ENCODE measurements around the gene ANKIB1. TPM values are rescaled to one million over a fixed set of nuclear protein-coding genes. Genes with fewer than 3 reads are reported as not detected.

The ANKIB1 gene
- total and polyA plus RNA-seq, 9 of the 15 experiments (the other 6 are each of a cell fraction or from before 2014, with no cell fraction given): 5.9 to 25.2 (median 16.1) TPM

- no peak overlapping the region for H3K27ac ChIP-seq (ENCODE audit: extremely low read depth, low read depth, low read length)
- H3K4me1 ChIP-seq (replicated peaks in 1 of 2; ENCODE audit: control insufficient read depth in 2 of 2, insufficient read depth in 2 of 2, low read length in 2 of 2): no peaks in the 10 kb centered on the region
- H3K27me3 ChIP-seq (ENCODE audit: control insufficient read depth in 2 of 2, insufficient read depth in 2 of 2, low read length in 2 of 2): no peaks in the 10 kb centered on the region
- no peak for FAIRE-seq
- no peak for TF ChIP-seq CTCFL (IDR thresholded peaks at IDR 0.05; ENCODE audit: borderline replicate concordance, insufficient read depth, low read depth, low read length, poor library complexity, severe bottlenecking)
- no peak for TF ChIP-seq ZKSCAN1 (IDR thresholded peaks at IDR 0.05; ENCODE audit: low read depth, low read length)
- TF ChIP-seq, protein P1, sequence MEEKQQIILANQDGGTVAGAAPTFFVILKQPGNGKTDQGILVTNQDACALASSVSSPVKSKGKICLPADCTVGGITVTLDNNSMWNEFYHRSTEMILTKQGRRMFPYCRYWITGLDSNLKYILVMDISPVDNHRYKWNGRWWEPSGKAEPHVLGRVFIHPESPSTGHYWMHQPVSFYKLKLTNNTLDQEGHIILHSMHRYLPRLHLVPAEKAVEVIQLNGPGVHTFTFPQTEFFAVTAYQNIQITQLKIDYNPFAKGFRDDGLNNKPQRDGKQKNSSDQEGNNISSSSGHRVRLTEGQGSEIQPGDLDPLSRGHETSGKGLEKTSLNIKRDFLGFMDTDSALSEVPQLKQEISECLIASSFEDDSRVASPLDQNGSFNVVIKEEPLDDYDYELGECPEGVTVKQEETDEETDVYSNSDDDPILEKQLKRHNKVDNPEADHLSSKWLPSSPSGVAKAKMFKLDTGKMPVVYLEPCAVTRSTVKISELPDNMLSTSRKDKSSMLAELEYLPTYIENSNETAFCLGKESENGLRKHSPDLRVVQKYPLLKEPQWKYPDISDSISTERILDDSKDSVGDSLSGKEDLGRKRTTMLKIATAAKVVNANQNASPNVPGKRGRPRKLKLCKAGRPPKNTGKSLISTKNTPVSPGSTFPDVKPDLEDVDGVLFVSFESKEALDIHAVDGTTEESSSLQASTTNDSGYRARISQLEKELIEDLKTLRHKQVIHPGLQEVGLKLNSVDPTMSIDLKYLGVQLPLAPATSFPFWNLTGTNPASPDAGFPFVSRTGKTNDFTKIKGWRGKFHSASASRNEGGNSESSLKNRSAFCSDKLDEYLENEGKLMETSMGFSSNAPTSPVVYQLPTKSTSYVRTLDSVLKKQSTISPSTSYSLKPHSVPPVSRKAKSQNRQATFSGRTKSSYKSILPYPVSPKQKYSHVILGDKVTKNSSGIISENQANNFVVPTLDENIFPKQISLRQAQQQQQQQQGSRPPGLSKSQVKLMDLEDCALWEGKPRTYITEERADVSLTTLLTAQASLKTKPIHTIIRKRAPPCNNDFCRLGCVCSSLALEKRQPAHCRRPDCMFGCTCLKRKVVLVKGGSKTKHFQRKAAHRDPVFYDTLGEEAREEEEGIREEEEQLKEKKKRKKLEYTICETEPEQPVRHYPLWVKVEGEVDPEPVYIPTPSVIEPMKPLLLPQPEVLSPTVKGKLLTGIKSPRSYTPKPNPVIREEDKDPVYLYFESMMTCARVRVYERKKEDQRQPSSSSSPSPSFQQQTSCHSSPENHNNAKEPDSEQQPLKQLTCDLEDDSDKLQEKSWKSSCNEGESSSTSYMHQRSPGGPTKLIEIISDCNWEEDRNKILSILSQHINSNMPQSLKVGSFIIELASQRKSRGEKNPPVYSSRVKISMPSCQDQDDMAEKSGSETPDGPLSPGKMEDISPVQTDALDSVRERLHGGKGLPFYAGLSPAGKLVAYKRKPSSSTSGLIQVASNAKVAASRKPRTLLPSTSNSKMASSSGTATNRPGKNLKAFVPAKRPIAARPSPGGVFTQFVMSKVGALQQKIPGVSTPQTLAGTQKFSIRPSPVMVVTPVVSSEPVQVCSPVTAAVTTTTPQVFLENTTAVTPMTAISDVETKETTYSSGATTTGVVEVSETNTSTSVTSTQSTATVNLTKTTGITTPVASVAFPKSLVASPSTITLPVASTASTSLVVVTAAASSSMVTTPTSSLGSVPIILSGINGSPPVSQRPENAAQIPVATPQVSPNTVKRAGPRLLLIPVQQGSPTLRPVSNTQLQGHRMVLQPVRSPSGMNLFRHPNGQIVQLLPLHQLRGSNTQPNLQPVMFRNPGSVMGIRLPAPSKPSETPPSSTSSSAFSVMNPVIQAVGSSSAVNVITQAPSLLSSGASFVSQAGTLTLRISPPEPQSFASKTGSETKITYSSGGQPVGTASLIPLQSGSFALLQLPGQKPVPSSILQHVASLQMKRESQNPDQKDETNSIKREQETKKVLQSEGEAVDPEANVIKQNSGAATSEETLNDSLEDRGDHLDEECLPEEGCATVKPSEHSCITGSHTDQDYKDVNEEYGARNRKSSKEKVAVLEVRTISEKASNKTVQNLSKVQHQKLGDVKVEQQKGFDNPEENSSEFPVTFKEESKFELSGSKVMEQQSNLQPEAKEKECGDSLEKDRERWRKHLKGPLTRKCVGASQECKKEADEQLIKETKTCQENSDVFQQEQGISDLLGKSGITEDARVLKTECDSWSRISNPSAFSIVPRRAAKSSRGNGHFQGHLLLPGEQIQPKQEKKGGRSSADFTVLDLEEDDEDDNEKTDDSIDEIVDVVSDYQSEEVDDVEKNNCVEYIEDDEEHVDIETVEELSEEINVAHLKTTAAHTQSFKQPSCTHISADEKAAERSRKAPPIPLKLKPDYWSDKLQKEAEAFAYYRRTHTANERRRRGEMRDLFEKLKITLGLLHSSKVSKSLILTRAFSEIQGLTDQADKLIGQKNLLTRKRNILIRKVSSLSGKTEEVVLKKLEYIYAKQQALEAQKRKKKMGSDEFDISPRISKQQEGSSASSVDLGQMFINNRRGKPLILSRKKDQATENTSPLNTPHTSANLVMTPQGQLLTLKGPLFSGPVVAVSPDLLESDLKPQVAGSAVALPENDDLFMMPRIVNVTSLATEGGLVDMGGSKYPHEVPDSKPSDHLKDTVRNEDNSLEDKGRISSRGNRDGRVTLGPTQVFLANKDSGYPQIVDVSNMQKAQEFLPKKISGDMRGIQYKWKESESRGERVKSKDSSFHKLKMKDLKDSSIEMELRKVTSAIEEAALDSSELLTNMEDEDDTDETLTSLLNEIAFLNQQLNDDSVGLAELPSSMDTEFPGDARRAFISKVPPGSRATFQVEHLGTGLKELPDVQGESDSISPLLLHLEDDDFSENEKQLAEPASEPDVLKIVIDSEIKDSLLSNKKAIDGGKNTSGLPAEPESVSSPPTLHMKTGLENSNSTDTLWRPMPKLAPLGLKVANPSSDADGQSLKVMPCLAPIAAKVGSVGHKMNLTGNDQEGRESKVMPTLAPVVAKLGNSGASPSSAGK (IDR thresholded peaks at IDR 0.05): peak; percentile 10; the same call in 1 of the 2 replicates
- no peak for TF ChIP-seq ZNF282 (CRISPR knock-in tag; IDR thresholded peaks at IDR 0.05)
- TF ChIP-seq MBD2 (IDR thresholded peaks at IDR 0.05; ENCODE audit: borderline replicate concordance, low read depth): no peak
- no peak overlapping the region for H2AFZ ChIP-seq (ENCODE audit: low read depth, low read length)
- BruUV-seq (replicated peaks): no TSS peak
- H3K9me1 ChIP-seq (ENCODE audit: control insufficient read depth, insufficient read depth, low read length): no peaks in the 10 kb centered on the region
- in situ Hi-C loops (cut with MboI): no loop called here
- ChIA-PET POLR2A (no interaction called here), CTCF (ENCODE audit: low intra/inter-chr PET ratio) (no interaction called here)
- no peak overlapping the region for H3K9ac ChIP-seq (ENCODE audit: insufficient read depth in 1 of 2, low read depth in 2 of 2, low read length in 2 of 2)
- ATAC-seq: no peak
- H3K9me3 ChIP-seq (replicated peaks; ENCODE audit: control insufficient read depth, insufficient read depth, low read depth, low read length): no peaks in the 10 kb centered on the region
- H3K79me2 ChIP-seq (ENCODE audit: control insufficient read depth, insufficient read depth, low read length): no peaks in the 10 kb centered on the region
- H4K20me1 ChIP-seq (replicated peaks; ENCODE audit: control insufficient read depth, insufficient read depth, low read length): no peaks in the 10 kb centered on the region
- H3K36me3 ChIP-seq (ENCODE audit: control insufficient read depth, insufficient read depth, low read length): no peaks in the 10 kb centered on the region; the same call in 2 of the 3 replicates
- intact Hi-C loops (cut with micrococcal nuclease): no loop called here
- DNase-seq (ENCODE audit: extremely low read depth in 1 of 4, low spot score in 3 of 4): no peak
- no peak overlapping the region for H3K4me2 ChIP-seq (ENCODE audit: insufficient read depth, low read length)
- H3K4me3 ChIP-seq: no peak overlapping the region
These were observed 88.1 kb downstream of the ANKIB1 start for GRCh38 chr7:92333866-92334265.

Data from K562 (cell line).